GM19372 (cell line): ENCODE measurements around the gene FAM210B.
A peak's percentile ranks its signal among the peaks of the same experiment; 100 is the strongest.
"Not testable (repeated sequence)": the region's sequence is repeated elsewhere in the genome, so short reads cannot be mapped to it uniquely, and the experiment has no call there.

Experiments used
- ATAC-seq: cut with Tn5 transposase; IDR thresholded peaks from one replicate; pipeline ENCODE4 v1.9.1; 2021; ENCODE audit warnings: mild to moderate bottlenecking, low read depth, moderate library complexity; ENCODE audit not compliant: unreplicated experiment

The FAM210B gene, protein sequence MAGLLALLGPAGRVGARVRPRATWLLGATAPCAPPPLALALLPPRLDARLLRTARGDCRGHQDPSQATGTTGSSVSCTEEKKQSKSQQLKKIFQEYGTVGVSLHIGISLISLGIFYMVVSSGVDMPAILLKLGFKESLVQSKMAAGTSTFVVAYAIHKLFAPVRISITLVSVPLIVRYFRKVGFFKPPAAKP

GRCh38 chr20:56358600-56359211 is at the start of gene FAM210B:
Gene FAM210B (plus strand): TSS chr20:56358974. CDS start chr20:56359006, 32 bp downstream.
- peak; percentile 96 for ATAC-seq

GRCh38 chr20:56316051-56316450 is 42.7 kb upstream of the FAM210B start:
- no peak for ATAC-seq

- no peak for ATAC-seq
Measured at GRCh38 chr20:56316483-56316882, 42.3 kb upstream of the FAM210B start.

DNA sequence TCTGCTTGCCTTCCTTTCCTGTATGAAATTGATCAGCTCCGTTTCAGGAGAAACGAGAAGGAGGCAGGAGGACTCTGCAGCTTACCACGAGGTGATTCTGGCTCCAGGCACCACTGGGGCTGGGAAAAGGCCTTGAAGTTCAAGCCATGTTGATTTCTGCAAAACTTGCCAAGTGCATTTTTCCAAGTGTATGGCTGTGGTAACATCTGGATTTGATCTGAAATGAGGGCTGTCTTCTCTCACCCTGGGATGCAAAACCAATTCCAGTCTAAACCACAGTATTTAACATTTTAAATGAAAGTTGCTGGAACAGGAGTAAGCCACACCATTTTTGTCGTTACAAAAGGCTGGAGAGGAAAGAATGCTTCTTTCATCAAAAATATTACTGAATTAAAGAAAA is 36.1 kb upstream of the FAM210B start:
- ATAC-seq, result no peak

DNA sequence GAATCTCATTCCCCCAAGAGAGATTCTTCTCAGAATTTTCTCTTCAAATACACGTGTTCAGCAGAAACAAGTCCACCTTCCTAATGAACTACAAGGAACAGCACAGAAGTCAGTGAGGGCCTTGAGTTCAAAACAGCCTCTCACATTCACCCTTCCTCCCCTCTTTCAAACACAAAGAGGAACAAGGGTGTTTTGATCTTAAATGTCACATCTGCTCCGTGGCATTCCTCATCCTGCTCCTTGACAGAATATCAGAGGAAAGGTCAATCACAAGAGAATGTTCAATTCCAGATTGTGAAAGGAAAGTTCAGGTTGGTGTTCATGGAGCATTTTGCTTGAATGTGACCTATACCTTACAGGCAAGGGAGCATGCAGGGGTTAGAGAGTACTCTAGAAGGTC is 35.6 kb upstream of the FAM210B start:
- ATAC-seq, result no peak

- ATAC-seq, result no peak
Measured at GRCh38 chr20:56323656-56324055, 35.1 kb upstream of the FAM210B start.

DNA sequence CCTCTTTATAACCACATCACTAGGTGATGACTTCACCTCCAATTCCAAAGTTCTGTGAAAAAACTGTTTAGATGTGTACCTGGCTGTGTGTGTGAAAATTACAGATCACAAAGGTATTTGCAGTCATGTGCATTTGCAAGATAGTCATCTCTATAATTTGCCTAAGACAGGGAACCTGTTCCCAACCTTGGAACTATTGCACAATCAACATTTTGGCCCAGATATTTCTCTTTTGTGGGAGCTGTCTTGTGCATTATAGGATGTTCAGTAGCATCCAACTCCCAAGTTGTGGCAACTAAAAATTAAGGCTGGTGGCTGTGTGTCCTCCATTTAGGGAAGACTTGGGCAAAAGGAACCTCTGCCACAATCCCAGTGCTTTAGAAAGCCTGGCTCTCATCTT is 34.0 kb upstream of the FAM210B start:
- no peak for ATAC-seq

GRCh38 chr20:56328861-56329260 is 29.9 kb upstream of the FAM210B start:
- ATAC-seq, result no peak

DNA sequence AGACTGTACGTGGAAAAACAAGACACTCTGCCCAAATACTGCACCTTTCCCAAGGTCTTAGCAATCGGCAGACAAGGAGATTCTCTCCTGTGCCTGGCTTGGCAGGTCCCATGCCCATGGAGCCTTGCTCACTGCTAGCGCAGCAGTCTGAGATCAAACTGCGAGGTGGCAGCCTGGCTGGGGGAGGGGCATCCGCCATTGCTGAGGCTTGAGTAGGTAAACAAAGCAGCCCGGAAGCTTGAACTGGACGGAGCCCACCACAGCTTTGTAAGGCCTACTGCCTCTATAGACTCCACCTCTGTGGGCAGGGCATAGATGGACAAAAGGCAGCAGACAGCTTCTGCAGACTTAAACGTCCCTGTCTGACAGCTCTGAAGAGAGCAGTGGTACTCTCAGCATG is 22.1 kb upstream of the FAM210B start:
- not testable (repeated sequence) for ATAC-seq

- ATAC-seq, result no peak
Measured at GRCh38 chr20:56342783-56343182, 16.0 kb upstream of the FAM210B start.

DNA sequence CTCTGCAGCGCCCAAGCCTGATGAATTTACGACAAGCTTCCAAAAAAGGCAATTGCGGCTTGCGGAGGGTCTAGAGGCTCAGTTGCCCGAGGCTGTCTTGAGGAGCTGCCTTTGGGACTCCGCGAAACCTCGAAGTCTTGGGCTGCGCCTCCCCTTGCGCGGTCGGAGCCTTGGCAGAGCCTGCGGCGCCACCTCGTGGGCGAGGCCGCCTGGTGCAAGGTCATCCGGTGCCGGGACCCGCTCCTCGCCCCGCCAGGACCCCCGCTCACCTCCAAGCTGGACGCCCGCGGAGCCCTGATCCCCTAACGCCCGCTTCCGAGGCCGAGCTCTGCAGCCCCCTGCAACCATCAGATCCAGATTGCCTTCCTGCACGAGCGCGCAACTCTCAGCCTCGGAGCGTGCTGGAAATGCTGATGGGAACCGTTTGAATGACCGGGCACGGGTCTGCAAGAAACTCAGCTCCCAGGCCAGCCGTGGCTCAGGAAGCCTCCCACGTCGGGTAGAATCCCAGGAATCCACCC is 14.9 kb upstream of the FAM210B start:
- peak; percentile 90 for ATAC-seq

GRCh38 chr20:56345911-56346310 is 12.9 kb upstream of the FAM210B start:
- no peak for ATAC-seq

GRCh38 chr20:56347628-56348304 is 11.0 kb upstream of the FAM210B start:
- ATAC-seq, result no peak

DNA sequence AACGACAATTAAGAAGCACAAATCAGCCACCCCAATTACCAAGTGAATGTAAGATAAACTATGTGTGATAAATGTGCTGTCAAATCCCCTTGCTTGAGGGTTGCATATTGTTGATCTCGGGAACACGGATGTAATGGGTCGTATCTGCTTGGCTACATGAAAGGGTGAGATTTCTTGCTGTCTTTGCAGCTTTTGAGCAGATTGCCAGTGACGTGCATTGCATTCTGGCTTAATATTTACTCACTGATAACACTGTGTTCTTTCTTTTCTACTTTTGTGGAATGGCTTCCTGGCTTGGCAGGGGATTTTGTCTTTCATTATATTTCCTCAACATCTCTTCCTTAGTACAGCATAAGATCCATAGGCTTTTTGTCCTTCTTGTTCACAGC is 10.5 kb upstream of the FAM210B start:
- no peak for ATAC-seq

- no peak for ATAC-seq
Measured at GRCh38 chr20:56348746-56349145, 10.0 kb upstream of the FAM210B start.

- ATAC-seq, result no peak
Measured at GRCh38 chr20:56350842-56351241, 7.9 kb upstream of the FAM210B start.

DNA sequence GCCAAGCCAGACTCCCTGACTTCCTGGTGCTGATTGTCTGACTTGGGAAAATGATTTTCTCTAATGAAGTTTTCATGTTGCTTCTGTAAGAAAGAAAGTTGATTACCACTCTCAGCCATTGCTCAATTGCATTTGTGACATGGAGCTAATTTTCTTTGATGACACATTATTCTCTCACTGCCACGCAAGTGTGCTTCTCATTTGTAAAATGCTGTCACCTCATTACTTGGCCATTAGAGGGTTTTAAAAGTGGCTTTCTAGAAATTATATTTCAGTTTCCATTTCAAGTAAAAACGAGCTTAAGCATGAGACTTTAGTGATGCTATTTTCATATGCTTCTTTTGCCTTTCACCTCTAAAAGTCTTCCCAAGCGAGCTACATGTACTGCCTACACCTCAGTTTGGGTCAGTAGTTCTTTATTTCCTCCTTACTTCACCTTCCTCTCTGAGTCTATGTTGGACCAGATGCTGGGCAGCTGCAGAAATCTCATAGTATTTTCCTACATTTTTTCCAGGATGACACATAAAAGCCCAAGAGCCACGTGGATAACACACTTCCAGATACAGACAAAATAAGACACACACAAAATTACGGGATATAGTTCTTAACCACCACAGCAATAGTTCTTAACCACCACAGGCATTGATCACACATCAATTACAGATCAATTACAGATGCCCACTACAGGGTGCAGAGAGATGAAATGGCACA is 6.3 kb upstream of the FAM210B start:
- ATAC-seq, result no peak

GRCh38 chr20:56353356-56353755 is 5.4 kb upstream of the FAM210B start:
- ATAC-seq, result no peak

DNA sequence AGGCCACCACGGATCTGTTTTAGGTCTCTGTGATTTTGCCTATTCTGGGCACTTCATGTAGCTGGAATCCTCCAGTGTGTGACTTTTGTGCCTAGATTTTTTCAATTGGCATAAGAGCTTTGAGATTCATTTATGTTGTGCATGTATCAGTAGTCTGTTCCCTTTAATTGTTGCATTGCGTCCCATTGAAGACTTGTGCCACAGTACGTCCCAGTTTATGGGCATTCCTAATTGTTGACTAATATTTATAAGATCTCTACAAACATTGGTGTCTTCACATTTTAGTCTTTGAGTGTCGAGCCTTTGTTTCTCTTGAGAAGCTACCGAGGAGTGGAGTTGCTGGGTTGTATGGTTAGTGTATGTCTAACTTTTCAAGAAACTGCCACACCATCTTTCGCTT is 704 bp upstream of the FAM210B start:
- ATAC-seq, result no peak

GRCh38 chr20:56359212-56360132 is 698 bp downstream of the FAM210B start:
- ATAC-seq, result peak; percentile 7
